Esophagus (tissue), 2 donors: Measurements from ENCODE around the gene SLC26A2. TPM values are rescaled to one million over a fixed set of nuclear protein-coding genes. Genes with fewer than 3 reads are reported as not detected.

Experiments
- H3K27ac ChIP-seq, 2 donors: one replicate each; pipeline ENCODE4 v1.5.1; 2013; ENCODE audit warnings: low read depth in 2 of 2, mild to moderate bottlenecking in 2 of 2, inconsistent platforms in 1 of 2, low read length in 1 of 2, moderate library complexity in 1 of 2
- H3K27me3 ChIP-seq, 2 donors: one replicate each; pipeline ENCODE4 v1.6.1; 2013; ENCODE audit warnings: low read length in 2 of 2, control low read depth in 1 of 2, mild to moderate bottlenecking in 1 of 2; ENCODE audit not compliant: insufficient read depth in 2 of 2, control insufficient read depth in 1 of 2
- H3K36me3 ChIP-seq, 2 donors: one replicate each; pipeline ENCODE4 v1.6.1; 2013; ENCODE audit warnings: low read length in 1 of 2; ENCODE audit not compliant: control insufficient read depth in 2 of 2, insufficient read depth in 2 of 2
- H3K4me1 ChIP-seq, 2 donors: one replicate each; pipeline ENCODE4 v1.6.1; 2013; ENCODE audit warnings: low read length in 1 of 2; ENCODE audit not compliant: control insufficient read depth in 2 of 2, insufficient read depth in 2 of 2
- H3K4me3 ChIP-seq, 2 donors: one replicate each; pipeline ENCODE4 v1.5.1; 2013; ENCODE audit warnings: low read length in 2 of 2, mild to moderate bottlenecking in 2 of 2, low read depth in 1 of 2, moderate library complexity in 1 of 2
- H3K9me3 ChIP-seq, 2 donors: one replicate each; pipeline ENCODE4 v1.6.1; 2013; ENCODE audit warnings: mild to moderate bottlenecking in 2 of 2, low read depth in 1 of 2, low read length in 1 of 2, moderate library complexity in 1 of 2; ENCODE audit not compliant: control insufficient read depth in 2 of 2, insufficient read depth in 1 of 2
- WGBS, 2 donors: extraction: QIAGEN DNeasy Blood & Tissue Kit; methylation state at CpG; one replicate each; pipeline ENCODE4 v1.1.7; 2013; 5-methylcytosine and 5-hydroxymethylcytosine counted together
- polyA plus RNA-seq, 2 donors: library from polyadenylated mRNA; stranded (reverse); fragments of 200-250 nt; gene quantifications; one replicate each; pipeline ENCODE4 v1.2.3, GENCODE V29; 2013
- donor health status: healthy with polysubstance abuse.
- donor health status: Bipolar disorder and iron deficiency.

SLC26A2 gene
- polyA plus RNA-seq, 2 donors: 7.3 to 8.2 TPM

DNA sequence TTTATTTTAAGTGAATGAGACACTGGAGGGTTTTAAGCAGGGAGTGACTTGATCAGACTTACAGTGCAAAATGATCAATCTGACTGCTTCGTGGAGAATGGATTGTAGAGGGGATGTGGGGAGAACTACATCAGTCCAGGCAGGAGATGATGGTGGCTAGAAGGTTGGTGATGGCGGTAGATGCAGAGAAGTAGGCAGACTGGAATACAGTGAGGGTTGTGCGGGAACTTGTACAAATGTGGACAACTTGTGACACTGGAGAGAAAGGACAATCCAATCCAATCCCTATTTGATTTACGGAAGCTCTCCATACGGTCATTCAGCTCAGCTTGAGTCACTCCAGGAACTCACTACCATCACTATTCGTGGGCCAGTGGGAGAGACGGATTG, 39.3 kb downstream of the SLC26A2 start:
- H3K9me3 ChIP-seq: no peaks in the 10 kb centered on the region
- peak overlapping the region; percentile 81 to 97 for H3K27ac ChIP-seq
- peak overlapping the region; percentile 85 to 96 for H3K4me3 ChIP-seq
- H3K4me1 ChIP-seq: peaks cover 2 to 6% of the 10 kb centered on the region in 2 donors
- peaks cover 6% of the 10 kb centered on the region in 2 donors for H3K36me3 ChIP-seq
- H3K27me3 ChIP-seq: no peaks in the 10 kb centered on the region
- 16% methylated on average over 7 of the region's 7 CpGs for WGBS, 2 donors

GRCh38 chr5:150000256-150000989, 39.9 kb downstream of the SLC26A2 start, which contains the start of the genes HMGXB3 and TIGD6:
Gene HMGXB3 (plus strand): TSS chr5:150000739. CDS start chr5:150004853, 4,114 bp downstream.
Gene TIGD6 (minus strand): TSS chr5:150000654. CDS start chr5:149996348, 4,306 bp downstream.
- H3K36me3 ChIP-seq: peaks cover 1 to 2% of the 10 kb centered on the region in 2 donors
- no peaks in the 10 kb centered on the region for H3K9me3 ChIP-seq
- peak within 1 kb of the TSS; percentile 81 to 97 for H3K27ac ChIP-seq
- H3K4me1 ChIP-seq: peaks cover 2 to 6% of the 10 kb centered on the region in 2 donors
- peak within 1 kb of the TSS; percentile 85 to 96 for H3K4me3 ChIP-seq
- no peaks in the 10 kb centered on the region for H3K27me3 ChIP-seq
- 0 to 1% methylated on average over 70 to 72 of the region's 72 CpGs for WGBS, 2 donors

- Histone ChIP-seq H3K9me3 (no peaks in the 10 kb centered on the region), H3K36me3 (no peaks in the 10 kb centered on the region), H3K27me3 (no peaks in the 10 kb centered on the region), H3K4me1 (peaks cover 2 to 6% of the 10 kb centered on the region in 2 donors), H3K27ac (peak overlapping the region; percentile 81 to 97), H3K4me3 (peak overlapping the region; percentile 85 to 96)
- WGBS, 2 donors: 0 to 1% methylated on average over 42 to 44 of the region's 44 CpGs
Measured at GRCh38 chr5:150000990-150001659, 40.6 kb downstream of the SLC26A2 start.

- H3K36me3 ChIP-seq: peaks cover 0 to 4% of the 10 kb centered on the region in 2 donors
- H3K27ac ChIP-seq: peak overlapping the region; percentile 81 to 97
- no peaks in the 10 kb centered on the region for H3K27me3 ChIP-seq
- peaks cover 2 to 6% of the 10 kb centered on the region in 2 donors for H3K4me1 ChIP-seq
- WGBS, 2 donors: 12 to 14% methylated on average over 8 of the region's 8 CpGs
- H3K9me3 ChIP-seq: no peaks in the 10 kb centered on the region
- H3K4me3 ChIP-seq: peak overlapping the region; percentile 85 to 96
Measured at GRCh38 chr5:150001660-150002486, 41.3 kb downstream of the SLC26A2 start.

DNA sequence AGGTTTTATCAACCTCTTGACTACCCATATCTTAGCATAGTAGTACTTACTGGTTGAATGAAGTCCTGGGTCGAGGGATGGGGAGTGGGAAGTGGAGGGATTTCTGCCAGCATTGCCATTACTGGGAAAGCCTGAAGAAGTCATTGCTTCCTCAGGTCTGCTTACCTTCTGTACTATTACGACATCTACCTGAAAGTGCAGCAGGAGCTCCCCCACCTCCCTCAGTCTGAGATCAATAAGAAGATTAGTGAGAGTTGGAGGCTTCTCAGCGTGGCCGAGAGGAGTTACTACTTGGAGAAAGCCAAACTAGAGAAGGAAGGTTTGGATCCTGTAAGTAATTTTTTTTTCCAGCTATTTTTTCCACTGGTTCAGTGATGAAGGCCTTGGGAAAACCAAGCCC, 45.8 kb downstream of the SLC26A2 start:
- WGBS, 2 donors: 88 to 91% methylated on average over 4 of the region's 4 CpGs
- Histone ChIP-seq H3K4me1 (peaks cover 0 to 2% of the 10 kb centered on the region in 2 donors), H3K4me3 (no peak overlapping the region), H3K9me3 (no peaks in the 10 kb centered on the region), H3K27me3 (no peaks in the 10 kb centered on the region), H3K36me3 (peaks cover 10 to 13% of the 10 kb centered on the region in 2 donors), H3K27ac (no peak overlapping the region)

DNA sequence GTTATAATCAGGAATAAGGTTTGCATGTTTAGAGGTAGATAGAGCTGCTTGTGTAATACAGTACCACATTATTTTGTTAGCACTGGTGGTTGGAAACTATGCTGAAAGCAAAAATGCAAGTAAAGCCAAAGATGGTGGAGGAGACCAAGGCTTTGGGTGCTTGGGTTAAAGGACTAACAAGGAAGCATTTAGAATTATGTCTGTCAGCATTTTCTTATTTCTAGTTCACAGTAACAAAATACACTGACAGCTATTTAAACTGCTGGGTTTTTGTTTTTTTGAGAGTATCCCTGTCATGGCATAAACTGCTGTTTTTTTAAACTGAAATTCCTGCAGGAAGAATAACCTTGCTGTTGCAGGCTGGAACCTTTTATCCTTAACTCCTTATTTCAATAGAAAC, 46.5 kb downstream of the SLC26A2 start:
- Histone ChIP-seq H3K4me1 (peaks cover 0 to 2% of the 10 kb centered on the region in 2 donors), H3K27ac (no peak overlapping the region), H3K9me3 (no peaks in the 10 kb centered on the region), H3K4me3 (no peak overlapping the region), H3K27me3 (no peaks in the 10 kb centered on the region), H3K36me3 (peaks cover 11 to 15% of the 10 kb centered on the region in 2 donors)

- Histone ChIP-seq H3K9me3 (no peaks in the 10 kb centered on the region), H3K27me3 (no peaks in the 10 kb centered on the region), H3K27ac (no peak overlapping the region), H3K4me1 (peaks cover 0 to 2% of the 10 kb centered on the region in 2 donors), H3K36me3 (peaks cover 19 to 22% of the 10 kb centered on the region in 2 donors), H3K4me3 (no peak overlapping the region)
- WGBS, 2 donors: 95 to 96% methylated on average over 6 of the region's 6 CpGs
Measured at GRCh38 chr5:150009671-150010387, 49.3 kb downstream of the SLC26A2 start.

- Histone ChIP-seq H3K36me3 (peaks cover 19 to 23% of the 10 kb centered on the region in 2 donors), H3K27me3 (no peaks in the 10 kb centered on the region), H3K9me3 (no peaks in the 10 kb centered on the region), H3K4me1 (peaks cover 0 to 2% of the 10 kb centered on the region in 2 donors), H3K4me3 (no peak overlapping the region), H3K27ac (no peak overlapping the region)
- 95 to 97% methylated on average over 4 of the region's 4 CpGs for WGBS, 2 donors
Measured at GRCh38 chr5:150013931-150014330, 53.4 kb downstream of the SLC26A2 start.

- peaks cover 19 to 23% of the 10 kb centered on the region in 2 donors for H3K36me3 ChIP-seq
- no peaks in the 10 kb centered on the region for H3K27me3 ChIP-seq
- WGBS, 2 donors: 95 to 97% methylated on average over 3 of the region's 3 CpGs
- H3K9me3 ChIP-seq: no peaks in the 10 kb centered on the region
- H3K4me3 ChIP-seq: no peak overlapping the region
- no peak overlapping the region for H3K27ac ChIP-seq
- peaks cover 0 to 2% of the 10 kb centered on the region in 2 donors for H3K4me1 ChIP-seq
Measured at GRCh38 chr5:150014456-150014855, 53.9 kb downstream of the SLC26A2 start.
